Activated CD4-positive, CD25-positive, alpha-beta regulatory T cell treated with anti-CD3 and anti-CD28 coated beads, Interleukin-2, amount 50 U/mL, for 72 hours (primary cell): ENCODE data around the gene TEX36.
"Not testable (repeated sequence)": the region's sequence is repeated elsewhere in the genome, so short reads cannot be mapped to it uniquely, and the experiment has no call there.

Experiments
- DNase-seq: peaks from one replicate; pipeline ENCODE4 v3.0.0; 2021

TEX36 gene, protein sequence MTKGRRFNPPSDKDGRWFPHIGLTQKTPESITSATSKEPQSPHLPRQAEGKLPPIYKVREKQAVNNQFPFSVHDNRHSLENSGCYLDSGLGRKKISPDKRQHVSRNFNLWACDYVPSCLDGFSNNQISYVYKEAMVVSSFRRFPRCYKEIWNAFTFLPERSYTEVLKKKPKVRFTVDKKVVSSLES

DNA sequence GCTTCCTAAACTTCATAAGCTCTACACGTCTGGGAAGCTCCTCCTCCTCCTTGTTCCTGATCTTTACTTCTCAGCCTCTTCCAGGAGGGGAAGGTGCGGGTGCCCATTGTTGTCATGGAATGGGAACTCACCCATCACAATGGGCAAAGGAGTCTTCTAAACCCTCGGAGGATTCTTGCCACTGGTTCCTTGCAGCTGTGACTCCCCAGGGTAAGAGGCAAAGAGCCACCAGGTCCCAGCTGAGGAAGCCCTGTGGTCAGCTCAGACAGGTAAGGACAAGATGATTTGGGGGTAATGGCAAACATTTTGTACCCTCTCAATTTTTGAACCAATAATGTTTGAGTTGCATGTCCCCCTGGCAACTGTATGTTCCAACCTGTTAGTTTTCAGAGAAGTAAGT lies at the start of gene TEX36:
TEX36 (minus strand) TSS at position 101 of the 400 bp plus-strand sequence. CDS start 174 bp downstream, outside the sequence.
- no peak for DNase-seq

- no peak for DNase-seq
Measured at GRCh38 chr10:125727436-125727835, 44.5 kb upstream of the TEX36 start.

DNA sequence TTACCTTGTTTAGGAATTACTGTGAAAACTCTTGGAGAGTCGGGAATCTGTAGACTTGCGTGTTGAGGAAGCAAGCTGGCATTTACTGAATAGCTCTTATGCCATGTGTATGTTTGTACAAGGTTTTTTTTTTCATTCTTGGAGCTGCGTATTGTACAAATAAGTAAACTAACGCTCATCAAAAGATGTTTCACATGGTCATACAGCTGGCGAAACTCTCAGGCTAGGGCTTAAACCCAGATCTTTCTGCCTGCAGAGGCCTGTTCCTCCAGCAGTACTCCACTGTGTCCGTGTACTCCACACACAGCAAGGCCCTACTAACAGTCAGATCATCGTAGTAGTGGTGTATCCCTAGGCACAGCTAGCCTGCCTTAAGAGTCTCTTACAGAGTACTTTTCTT lies 44.0 kb upstream of the TEX36 start:
- DNase-seq = no peak

DNA sequence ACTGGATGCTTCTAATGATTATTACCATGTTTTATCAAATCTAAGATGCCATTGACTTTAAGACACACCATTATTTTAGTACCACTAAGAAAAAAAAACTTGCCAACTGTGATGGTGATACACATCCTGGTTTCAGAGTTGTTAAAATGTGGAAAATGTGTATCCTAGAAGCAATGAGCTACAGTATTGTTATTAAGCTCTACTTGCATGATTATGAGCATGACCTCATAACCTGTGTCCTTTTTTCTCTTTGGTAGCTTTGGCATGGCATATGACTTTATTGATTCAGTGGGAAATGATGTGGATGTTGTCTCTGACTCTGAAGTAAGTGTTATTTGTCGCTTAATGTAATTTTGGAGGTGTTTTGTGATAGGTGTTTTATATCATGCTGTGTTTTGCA lies 39.8 kb upstream of the TEX36 start:
- no peak for DNase-seq

- no peak for DNase-seq
Measured at GRCh38 chr10:125721035-125721434, 38.1 kb upstream of the TEX36 start.

- no peak for DNase-seq
Measured at GRCh38 chr10:125720002-125720382, 37.0 kb upstream of the TEX36 start.

DNA sequence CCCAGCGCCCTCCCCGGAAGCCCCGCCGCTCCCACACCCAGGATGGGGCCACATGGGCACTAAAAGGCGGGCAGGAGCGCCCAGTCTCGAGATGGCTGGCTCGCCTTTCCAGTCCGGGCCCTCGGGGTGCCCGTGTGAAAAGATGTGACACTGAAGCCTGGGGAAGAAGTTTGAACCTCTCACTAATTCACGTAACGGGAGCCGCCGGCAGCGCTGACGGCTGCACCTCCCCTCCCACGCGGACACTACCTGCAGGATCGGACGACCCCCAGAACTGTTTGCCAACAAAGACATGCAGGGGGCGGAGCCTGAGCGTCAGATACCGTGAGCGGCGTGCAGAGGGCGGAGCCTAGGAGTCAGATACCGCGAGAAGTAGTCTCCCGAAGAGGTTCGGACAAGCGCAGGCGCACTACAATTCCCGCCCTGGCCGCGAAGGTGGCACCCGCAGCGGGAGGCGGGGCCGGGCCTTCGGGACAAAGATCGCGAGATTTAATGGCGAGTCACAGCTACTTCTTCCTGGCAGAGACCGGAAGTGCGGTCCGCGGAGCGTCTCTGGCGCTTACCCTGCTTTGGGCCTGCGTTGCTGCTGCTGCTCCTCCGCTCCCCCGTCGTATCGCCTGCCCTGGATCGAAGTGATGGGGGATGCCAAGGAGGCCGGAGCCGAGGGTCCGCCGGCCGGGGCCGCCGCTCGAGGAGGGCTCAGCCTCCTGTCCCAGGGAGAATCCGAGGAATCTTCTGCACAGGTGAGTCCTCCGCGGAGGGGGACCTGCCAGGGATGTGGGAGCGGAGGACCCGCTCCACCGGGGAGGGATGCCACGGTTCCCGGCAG lies 36.4 kb upstream of the TEX36 start, which contains the start of gene EDRF1:
EDRF1 (plus strand) TSS at position 537 of the 829 bp plus-strand sequence; CDS start at position 636, 99 bp downstream.
- DNase-seq = peak; percentile 98

DNA sequence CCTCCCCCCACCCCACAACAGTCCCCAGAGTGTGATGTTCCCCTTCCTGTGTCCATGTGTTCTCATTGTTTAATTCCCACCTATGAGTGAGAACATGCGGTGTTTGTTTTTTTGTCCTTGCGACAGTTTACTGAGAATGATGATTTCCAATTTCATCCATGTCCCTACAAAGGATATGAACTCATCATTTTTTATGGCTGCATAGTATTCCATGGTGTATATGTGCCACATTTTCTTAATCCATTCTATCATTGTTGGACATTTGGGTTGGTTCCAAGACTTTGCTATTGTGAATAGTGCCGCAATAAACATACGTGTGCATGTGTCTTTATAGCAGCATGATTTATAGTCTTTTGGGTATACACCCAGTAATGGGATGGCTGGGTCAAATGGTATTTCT lies 31.8 kb upstream of the TEX36 start:
- DNase-seq = not testable (repeated sequence)

DNA sequence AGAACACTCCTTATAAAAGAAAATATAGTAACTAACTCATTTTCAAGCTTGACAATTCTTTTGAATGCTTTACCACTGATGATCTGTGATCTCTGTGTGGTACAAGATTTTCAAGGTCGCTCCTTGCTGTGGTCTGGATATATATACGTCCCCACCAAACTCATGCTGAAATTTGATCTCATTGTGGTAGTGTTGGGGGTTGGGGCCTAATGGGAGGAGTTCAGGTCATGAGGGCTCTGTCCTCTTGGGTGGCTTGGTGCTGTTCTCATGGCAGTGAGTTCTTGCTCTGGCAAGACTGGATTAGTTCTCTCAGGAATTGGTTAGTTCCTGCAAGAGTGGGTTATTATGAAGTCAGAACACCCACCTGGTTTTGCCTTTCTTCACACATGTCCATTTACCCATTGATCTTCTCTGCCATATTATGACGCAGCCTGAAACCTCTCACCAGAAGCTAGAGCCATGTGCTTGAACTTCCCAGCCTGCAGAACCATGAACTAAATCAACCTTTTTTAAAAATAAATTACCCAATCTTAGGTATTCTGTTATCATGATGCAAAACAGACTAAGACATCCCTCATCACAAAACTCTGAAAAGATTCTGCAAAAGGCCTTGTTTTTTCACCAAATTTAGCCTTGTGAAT lies 28.3 kb upstream of the TEX36 start:
- DNase-seq = no peak

GRCh38 chr10:125709553-125710474 lies 26.9 kb upstream of the TEX36 start:
- DNase-seq = no peak

- no peak for DNase-seq
Measured at GRCh38 chr10:125708971-125709503, 26.1 kb upstream of the TEX36 start.

- no peak for DNase-seq
Measured at GRCh38 chr10:125707541-125708468, 24.8 kb upstream of the TEX36 start.

- DNase-seq = no peak
Measured at GRCh38 chr10:125700355-125700911, 17.5 kb upstream of the TEX36 start.

GRCh38 chr10:125699562-125700143 lies 16.7 kb upstream of the TEX36 start:
- DNase-seq = no peak

DNA sequence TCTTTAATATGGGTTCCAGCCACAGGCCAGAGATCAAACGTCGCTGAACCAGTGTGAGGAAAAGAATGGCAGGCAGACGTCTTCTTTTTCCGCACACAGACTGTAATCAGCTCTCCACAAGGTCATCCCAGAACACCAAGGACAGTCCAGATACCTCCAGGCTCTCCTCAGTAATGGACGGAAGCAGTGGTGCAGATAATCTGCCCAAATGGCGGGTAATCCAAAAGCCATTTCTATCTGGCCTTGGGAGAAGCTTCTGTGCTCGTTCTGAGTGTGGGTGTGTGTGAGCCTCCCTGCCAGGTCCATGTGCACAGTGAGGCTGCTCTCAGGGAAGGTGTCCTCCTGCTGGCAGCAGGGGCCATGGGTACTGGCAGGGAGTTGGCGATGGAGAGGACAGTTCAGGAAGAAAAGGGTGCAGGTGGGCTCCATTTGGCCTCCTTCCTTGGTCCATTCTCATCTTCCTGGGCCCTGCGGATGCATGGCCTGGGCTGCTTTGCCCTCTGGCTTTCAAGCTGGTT lies 15.6 kb upstream of the TEX36 start:
- DNase-seq = no peak

DNA sequence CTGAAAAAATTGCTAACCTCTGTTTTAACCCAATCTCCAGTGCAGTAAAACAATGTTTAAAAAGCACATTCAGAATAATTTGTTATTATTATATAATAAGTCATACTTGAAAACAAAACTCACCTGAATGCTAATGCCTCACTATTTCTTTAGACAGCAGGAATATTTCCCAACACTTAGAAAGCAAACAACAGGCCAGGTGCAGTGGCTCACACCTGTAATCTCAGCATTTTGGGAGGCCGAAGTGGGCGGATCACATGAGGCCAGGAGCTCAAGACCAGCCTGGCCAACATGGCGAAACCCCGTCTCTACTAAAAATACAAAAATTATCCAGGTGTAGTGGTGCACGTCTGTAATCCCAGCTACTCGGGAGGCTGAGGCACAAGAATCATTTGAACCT lies 13.9 kb upstream of the TEX36 start:
- DNase-seq = not testable (repeated sequence)

DNA sequence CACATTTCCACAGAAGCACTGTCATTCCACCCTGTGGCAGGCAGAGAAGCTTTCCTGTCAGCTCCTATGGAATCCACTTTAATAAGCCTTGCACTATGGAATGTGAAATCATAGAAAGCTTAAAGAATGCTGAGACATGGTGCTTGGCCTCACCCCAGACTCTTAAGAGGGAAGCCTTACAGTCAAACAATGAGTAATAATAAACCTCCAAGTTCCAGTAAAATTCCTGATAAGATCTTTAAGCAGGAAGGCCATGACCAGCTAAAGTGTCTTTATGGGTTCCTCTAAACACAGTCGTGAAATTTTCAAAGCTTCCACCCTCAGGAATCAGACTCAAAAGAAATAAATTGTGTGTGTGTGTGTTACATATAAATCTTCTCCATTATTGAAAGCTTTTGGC lies 11.9 kb upstream of the TEX36 start:
- no peak for DNase-seq

GRCh38 chr10:125693524-125693847 lies 10.5 kb upstream of the TEX36 start:
- DNase-seq = no peak

DNA sequence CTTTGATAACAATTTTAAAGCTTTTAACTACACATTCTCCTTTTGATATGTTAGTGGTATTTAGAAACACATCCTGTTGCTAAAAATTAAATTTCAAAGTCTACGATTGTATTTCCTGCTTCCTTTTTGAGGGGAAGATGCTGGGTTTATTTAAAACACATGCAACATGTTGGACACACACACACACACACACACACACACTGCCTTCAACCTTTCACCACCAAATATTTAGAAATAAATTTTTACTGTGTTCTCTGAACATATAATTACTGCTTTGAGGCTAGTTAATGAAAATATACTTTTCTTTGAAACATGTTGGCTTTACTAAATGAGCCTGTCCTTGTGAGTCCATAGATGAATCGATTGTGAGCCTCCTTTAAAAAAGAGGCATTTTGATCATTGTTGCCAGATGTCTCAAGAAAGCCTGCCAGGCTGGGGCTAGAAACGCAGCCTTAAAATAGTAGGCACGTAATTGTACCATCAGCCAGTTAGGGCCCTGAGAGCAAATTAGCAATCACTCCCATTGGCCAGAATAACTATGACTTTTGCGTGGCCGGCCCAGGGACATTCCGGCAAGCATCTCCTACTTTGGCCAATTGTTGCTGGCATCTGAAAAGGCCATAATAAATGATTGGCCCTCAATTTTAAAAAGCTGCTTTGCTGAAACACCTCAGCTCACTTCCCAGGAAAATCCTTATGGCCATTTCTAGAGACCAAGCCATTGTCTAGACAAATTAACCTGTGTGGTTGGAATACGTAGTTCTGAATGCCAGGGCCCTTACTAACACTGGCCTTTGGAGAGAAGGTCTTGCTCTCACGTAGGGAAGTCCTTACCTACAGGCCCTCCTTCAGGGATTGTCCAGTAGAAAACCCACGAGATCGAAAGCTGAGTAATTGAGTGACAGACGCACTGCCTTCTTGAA lies 9.9 kb upstream of the TEX36 start:
- no peak for DNase-seq
